22Rv1 (cell line): ENCODE results near the gene GNAI1.

Source experiments
- H3K27ac ChIP-seq: fragments of 450-650 bp; 2 replicates; pipeline ENCODE4 v1.5.1; 2017
- CTCF ChIP-seq: fragments of 450-650 bp; IDR thresholded peaks from 2 replicates; pipeline ENCODE4 v1.5.1; 2017; ENCODE audit warnings: mild to moderate bottlenecking
- ZFX ChIP-seq: fragments of 450-650 bp; IDR thresholded peaks from 2 replicates; pipeline ENCODE4 v1.6.1; 2017; ENCODE audit warnings: antibody characterized with exemption, borderline replicate concordance

Gene GNAI1

DNA sequence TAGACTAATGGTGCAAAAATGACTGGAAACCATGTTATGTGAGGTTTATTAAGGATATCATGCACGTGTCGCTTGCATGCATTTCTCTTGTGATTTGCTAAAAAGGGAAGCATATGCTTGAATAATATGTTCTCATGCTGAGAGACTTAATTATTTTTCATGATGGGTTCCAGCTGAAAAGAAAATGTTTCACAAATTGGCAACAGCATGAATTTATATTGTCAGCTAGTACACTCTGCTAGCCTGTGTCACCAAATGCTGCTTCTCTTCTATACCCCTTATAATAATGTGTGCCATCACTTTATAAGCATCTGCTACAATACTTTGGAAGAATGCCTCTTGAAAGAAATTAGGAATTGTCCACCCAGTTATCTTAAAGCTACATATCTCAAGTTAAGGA, 63.0 kb downstream of the GNAI1 start:
- no peak overlapping the region for H3K27ac ChIP-seq
- TF ChIP-seq CTCF: no peak
- TF ChIP-seq ZFX: no peak

DNA sequence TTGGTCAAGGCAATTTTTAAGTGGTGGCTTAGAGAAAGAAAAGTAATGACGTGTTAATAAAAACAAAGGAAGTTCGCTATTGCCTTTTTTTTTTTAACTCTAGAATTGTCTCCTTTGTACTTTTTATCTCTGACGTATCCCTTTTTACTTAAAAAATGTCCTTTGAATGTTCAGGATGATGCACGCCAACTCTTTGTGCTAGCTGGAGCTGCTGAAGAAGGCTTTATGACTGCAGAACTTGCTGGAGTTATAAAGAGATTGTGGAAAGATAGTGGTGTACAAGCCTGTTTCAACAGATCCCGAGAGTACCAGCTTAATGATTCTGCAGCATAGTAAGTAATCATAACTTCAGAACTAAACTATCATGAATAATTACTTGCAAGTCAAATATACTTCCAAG, 64.4 kb downstream of the GNAI1 start:
- TF ChIP-seq CTCF (no peak), ZFX (no peak)
- no peak overlapping the region for H3K27ac ChIP-seq

GRCh38 chr7:80204454-80204853, 69.8 kb downstream of the GNAI1 start:
- TF ChIP-seq CTCF: no peak
- no peak for TF ChIP-seq ZFX
- no peak overlapping the region for H3K27ac ChIP-seq

DNA sequence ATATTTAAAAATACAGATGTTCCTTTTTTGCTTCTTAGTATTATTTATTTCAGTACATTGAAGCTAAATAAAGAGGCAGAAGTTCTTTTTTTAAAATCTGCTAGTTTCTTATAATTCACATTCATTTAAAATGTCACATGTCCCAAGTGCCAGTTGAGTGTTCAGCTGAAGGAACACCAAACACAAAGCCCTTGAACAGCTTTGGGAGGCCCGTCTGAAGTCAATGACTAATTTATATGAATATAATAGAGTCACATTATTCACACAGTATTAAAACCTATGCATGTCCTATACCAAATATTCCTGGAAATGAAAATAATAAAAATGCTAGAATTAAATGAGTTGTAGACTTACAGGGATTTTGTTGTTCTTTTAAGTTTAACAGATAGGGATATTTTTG, 70.3 kb downstream of the GNAI1 start:
- TF ChIP-seq CTCF: no peak
- no peak for TF ChIP-seq ZFX
- H3K27ac ChIP-seq: no peak overlapping the region

GRCh38 chr7:80206763-80207162, 72.1 kb downstream of the GNAI1 start:
- no peak overlapping the region for H3K27ac ChIP-seq
- TF ChIP-seq ZFX (no peak), CTCF (no peak)

DNA sequence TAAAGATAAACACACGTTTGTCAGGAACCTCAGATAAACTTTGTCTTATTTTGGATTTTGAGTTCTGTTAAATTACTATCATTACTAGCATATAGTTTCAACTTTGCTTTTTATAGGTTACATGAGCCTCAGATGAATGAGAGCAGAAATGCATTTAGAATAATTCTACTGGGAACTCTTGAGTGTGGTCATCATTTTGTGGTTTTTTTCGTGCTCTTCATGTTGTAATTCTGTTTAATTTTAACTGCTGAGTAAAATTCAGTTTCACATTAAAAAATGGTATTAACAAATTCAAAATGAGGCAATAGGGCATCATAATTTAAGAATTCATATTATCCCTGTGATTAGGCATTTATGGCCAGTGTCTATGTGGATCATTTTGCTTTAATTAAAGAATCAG, 72.9 kb downstream of the GNAI1 start:
- H3K27ac ChIP-seq: no peak overlapping the region
- TF ChIP-seq ZFX: no peak
- TF ChIP-seq CTCF: no peak

GRCh38 chr7:80208700-80209099, 74.1 kb downstream of the GNAI1 start:
- H3K27ac ChIP-seq: no peak overlapping the region
- TF ChIP-seq ZFX (no peak), CTCF (no peak)
